NCI-H2029 (cell line): Measurements from ENCODE around the gene CTNNA1.
"Not testable (repeated sequence)": the region's sequence is repeated elsewhere in the genome, so short reads cannot be mapped to it uniquely, and the experiment has no call there.

Experiments
- DNase-seq: peaks from one replicate; lab custom pipeline; 2025; lab: John Stamatoyannopoulos, UW

The CTNNA1 gene

DNA sequence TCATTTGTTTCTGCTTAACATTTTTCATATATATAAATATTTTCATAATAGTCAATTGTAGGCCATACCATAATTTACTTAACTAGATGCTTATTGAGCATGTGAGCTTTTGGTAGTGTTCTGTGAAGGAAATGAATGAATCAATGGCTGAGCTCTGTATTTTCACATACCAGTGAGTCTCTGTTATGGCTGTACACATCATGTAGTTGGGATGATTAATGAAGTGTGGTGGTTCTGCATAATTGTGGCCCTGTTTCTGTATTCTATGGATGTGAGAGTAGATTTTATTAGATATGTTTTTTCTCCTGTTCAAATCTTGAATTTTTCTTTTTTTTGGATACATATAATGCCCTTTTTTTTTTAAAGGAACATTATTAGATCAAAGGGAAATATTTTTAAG is 56.2 kb downstream of the CTNNA1 start:
- no peak for DNase-seq

GRCh38 chr5:138810861-138811260 is 57.6 kb downstream of the CTNNA1 start:
- not testable (repeated sequence) for DNase-seq

DNA sequence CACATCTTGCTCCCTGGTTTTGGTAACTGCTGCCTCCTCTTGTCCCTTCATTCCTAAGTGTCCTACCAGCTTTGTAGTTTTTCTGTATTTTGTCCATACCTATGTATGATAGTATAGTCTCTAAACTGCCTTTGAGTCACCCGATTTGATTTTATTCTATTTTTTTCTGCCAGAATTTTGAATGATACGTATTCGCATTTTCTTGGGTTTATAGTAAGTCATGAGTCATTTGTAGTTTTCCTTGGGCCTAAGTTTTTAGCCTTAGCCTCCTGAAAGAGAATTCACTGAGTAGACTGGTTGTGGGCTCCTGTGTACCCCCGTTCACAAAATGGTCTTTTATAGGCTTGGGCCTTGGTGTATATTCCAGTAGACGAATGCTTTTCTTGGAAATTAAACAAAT is 62.3 kb downstream of the CTNNA1 start:
- no peak for DNase-seq

DNA sequence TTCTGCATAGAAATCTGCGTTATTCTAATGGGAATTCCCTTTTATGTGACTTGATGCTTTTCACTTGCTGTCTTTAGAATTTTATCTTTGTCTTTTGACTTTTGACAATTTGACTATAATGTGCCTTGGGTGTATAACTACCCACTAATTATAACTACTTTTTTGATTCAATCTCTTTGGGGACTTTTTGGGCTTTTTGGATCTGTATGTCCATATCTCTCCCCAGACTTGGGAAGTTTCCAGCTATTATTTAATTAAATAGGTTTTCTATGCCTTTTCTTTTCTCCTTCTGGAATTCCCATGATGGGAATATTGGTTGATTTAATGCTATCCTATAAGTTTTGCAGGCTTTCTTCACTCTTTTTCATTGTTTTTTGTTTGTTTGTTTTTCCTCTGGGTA is 64.0 kb downstream of the CTNNA1 start:
- no peak for DNase-seq

DNA sequence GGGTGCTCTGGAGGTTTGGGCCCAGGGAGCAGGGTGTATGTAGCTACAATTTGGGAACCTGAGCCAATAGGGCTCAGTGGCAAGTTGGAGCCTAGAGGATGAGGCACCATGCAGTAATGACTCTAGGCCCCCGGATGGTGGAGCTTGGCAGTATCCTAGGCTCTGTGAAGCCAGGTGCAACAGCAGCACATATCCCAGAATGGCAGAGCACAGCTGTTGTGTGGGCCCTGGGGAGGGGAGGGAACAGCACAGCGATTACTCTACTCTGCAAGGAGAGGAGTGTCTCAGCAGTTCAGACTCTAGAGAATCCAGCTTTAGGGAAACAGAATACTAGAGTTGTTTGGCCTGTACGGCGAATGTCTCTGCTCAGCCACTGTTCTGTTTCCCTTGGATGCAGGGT is 65.9 kb downstream of the CTNNA1 start:
- DNase-seq, result no peak

- DNase-seq, result no peak
Observed at GRCh38 chr5:138820695-138821094, 67.5 kb downstream of the CTNNA1 start.

DNA sequence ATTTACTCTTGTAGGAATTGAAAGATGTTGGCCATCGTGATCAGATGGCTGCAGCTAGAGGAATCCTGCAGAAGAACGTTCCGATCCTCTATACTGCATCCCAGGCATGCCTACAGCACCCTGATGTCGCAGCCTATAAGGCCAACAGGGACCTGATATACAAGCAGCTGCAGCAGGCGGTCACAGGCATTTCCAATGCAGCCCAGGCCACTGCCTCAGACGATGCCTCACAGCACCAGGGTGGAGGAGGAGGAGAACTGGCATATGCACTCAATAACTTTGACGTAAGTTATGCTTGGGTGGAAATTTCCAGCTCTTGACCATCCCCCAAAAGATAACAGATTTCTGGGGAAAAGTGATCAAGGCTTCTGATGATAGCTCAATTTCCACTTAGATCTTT is 71.3 kb downstream of the CTNNA1 start:
- no peak for DNase-seq

DNA sequence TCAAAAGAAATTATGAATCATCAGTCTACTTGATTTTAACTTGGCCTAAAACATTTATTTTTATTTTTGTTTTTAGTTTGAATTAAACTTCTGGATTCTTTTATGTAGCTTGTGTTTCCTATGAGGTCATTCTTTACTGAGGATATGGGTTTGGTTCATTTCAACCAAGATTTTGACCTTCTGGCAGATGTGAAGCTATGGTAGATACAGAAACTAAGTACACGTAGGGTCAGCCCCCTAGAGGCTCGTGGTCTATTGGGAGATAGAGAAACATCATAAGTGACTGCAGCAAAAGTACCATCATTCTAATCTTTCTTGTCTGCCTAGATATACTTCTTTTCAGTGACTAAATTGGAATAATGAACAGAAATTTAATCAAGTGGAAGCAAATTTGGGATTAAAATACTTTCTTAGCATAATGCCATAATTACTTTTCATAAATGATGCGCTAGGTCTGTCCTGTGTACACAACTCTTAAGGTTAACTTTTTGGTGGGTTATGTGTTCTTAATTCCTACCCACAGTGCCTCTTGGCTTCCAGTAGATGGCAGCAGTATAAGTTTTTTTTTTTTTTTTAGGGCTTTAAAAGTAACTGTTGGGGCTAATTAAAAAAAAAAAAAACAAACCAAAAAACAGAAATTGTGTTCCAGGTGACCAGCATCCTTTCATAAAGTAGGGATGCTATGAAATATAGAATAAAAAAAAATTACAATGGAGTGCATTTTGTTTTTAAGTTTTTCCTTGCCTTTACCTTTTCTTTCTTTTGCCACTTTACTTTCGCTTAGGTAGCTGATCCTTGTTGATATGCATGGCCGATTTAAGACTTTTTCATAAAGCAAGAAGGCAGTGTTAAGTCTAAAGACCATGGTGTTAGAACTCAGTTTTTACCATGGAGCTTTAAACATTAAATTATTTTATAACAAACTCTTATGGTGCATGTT is 72.0 kb downstream of the CTNNA1 start:
- DNase-seq, result no peak

GRCh38 chr5:138828556-138828955 is 75.3 kb downstream of the CTNNA1 start:
- no peak for DNase-seq

- DNase-seq, result no peak
Observed at GRCh38 chr5:138829341-138829740, 76.1 kb downstream of the CTNNA1 start.

- DNase-seq, result no peak
Observed at GRCh38 chr5:138831703-138832102, 78.5 kb downstream of the CTNNA1 start.

DNA sequence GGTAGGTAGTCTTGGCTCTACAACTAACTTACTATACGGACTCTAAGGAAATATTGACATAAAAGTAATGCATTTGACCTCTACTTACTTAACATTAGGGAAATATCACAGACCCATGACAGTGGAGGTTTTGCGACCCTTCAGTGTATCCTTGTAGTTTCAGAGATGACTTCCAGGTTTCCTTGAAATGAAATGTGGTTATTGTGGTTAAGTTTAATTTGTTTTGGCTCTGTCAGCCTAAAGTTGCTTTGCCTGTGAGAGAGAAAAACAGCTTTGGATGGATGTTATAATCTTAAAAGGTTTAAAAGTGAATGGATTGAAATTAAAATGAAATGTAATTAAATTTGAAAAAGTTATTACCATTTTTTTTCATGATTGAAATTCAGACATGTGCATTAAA is 79.0 kb downstream of the CTNNA1 start:
- no peak for DNase-seq

DNA sequence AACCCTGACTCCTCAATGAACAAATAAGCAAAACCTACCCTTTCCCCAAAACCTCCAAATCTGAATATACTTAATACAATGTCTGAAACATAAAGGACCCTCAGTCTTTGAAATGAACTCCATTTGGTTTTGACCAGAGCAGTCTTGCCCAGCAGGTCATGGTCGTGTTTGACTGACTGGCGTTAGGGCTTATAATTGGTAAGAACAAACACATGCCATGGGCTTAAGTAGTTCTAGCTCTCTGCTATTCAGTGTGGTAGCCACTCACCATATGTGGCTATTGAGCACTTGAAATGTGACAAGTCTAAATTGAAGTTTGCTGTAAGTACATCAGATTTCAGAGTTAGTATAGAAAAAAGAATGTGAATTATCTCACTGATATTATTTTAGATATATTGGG is 79.9 kb downstream of the CTNNA1 start:
- DNase-seq, result no peak

- DNase-seq, result no peak
Observed at GRCh38 chr5:138833726-138834480, 80.7 kb downstream of the CTNNA1 start.

DNA sequence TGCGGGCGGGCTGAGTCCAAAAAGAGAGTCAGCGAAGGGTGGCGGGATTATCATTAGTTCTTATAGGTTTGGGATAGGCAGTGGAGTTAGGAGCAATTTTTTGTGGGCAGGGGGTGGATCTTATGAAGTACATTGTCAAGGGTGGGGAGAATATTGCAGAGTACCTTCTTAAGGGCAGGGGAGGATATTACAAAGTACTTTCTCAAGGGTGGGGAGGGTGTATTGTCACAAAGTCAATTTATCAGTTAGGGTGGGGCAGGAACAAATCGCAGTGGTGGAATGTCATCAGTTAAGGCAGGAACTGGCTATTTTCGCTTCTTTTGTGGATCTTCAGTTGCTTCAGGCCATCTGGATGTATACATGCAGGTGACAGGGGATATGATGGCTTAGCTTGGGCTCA is 81.6 kb downstream of the CTNNA1 start:
- DNase-seq, result not testable (repeated sequence)

- DNase-seq, result no peak
Observed at GRCh38 chr5:138837160-138837559, 83.9 kb downstream of the CTNNA1 start.

GRCh38 chr5:138840103-138840502 is 86.9 kb downstream of the CTNNA1 start:
- DNase-seq, result no peak

DNA sequence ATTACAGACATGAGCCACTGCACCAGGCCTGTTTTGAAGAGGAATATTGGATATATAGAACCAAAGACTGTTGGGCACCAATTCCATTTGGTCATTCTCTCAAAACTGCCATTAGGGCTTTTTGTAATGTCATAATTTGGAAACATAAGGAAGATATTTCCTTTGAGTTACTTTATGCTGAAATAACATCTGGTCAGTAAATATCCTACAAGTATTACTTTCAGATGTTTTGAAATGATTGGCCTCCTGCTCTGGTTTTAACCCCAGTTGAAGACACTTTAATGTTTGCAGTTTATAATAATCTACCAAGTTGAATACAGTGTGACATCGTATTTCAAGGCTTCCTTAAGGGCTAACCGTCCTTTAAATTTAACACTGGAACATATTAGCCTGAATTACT is 88.3 kb downstream of the CTNNA1 start:
- DNase-seq, result no peak

- no peak for DNase-seq
Observed at GRCh38 chr5:138843316-138844124, 90.3 kb downstream of the CTNNA1 start.

DNA sequence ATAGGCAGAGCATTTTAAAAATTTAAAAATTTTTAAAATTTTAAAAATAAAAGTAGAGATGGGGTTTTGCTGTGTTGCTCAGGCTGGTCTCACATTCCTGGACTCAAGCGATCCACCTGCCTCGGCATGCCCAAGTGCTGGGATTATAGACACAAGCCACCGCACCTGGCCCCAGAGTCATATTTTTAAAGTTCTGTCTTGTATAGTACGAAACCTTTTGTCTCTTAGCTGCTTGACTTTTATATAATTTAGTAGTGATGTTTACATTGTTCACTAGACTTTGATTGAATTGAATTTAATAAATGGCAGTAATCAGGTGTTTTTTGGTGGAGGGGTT is 90.9 kb downstream of the CTNNA1 start:
- DNase-seq, result no peak

- no peak for DNase-seq
Observed at GRCh38 chr5:138844812-138845513, 91.7 kb downstream of the CTNNA1 start.

DNA sequence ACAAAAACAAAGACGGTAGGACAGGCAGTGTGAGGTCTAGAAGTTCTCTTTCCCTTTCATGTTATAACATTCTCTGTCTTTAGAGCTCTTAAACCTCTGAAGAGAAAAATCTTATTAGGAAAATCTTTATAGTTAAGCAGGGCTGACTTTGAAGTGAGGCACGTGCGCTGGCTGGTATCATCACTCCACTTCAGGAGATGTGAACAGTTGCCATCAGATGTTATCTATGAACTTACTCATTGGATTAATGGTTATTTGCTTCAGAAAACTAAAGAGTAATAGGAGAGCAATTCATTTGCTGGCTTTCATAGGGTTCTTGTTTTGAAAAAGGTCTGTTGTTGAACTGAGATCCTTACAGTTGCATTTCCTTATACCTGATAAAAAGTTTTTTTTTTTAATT is 96.2 kb downstream of the CTNNA1 start:
- no peak for DNase-seq
